ENCODE results near the gene MBOAT7.

The MBOAT7 gene

DNA sequence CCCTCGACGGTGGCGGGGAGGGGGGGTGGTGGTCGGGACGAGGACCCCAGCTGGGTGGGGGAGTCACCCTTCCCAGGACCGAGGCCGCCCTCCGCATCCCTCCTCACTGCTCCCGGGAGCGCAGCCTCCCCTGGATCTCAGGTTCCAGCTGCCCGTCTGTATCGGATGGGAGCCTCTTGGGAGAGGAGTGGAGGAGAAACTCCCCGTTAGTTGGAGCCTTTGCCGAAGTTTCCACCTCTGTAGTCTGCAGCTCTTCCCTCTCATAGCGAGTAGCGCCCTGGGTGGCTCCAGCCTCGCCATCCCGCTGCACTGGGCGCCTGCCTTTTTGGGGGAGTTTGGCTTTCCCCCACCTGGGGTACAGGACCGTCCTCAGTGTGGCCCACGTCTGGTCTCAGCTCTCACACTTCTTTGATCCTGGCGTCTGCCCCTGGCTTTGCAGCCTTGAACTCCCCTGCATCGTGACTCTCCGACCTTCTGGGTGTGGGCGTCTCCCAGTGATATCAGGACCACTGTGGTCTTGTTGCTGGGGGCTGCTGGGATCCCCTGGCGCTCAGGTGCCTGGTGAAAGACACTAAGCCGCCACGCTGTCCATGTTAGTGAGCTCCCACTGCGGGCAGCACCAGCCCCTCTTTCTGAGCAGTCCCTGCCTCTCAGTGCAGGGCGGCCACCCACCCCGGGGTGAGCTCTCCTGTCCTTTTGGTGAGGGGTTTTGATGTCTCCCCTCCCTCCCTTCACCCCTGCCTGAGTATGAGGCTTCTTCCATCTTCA is 50.7 kb downstream of the MBOAT7 start:
- no peak for DNase-seq (ENCODE audit: low spot score)

- DNase-seq (ENCODE audit: low spot score): no peak
Observed at GRCh38 chr19:54137699-54138488, 51.5 kb downstream of the MBOAT7 start, which contains the start of gene CNOT3. CNOT3 (plus strand) TSS chr19:54137762; CDS start chr19:54142979, 5,217 bp downstream.

DNA sequence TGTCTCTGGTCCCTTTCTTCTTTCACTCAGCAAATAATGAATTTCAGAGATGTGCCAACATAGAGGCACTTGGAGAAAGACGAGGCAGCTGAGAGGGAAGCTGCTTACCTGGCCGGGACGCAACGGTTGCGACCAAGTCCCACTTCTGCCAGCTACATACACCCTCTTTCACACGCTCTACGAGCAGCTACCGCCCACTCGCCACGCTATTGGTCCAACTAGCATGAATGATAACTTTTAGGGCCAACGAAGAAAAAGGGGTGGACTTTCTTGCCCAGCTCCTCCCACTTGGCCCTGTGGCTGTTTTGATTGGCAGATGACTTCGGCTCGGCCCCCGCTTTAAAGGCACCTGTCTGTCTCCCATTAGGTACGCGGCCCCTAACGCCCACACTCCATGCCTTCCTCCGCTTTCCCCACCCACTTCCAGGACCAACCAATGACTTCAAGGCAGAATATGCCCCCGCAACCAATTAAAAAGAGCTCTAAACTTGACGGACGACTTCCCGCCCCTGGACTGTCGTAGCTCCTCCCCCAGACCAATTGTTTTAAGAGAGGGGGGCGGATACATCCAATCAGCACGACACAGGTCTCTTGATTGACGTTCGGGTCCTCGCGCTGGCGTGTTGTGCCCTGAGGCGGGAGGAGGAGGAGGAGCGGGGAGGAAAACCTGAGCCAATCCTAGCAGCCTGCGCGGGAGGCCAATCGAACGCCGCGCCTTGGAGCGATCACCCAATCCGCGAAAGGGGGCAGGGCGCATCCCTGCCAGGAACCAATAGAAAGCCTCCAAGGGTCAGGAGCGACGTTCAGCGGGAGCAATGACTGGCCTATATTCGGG is 52.3 kb downstream of the MBOAT7 start:
- DNase-seq (ENCODE audit: low spot score): peak; percentile 100

DNA sequence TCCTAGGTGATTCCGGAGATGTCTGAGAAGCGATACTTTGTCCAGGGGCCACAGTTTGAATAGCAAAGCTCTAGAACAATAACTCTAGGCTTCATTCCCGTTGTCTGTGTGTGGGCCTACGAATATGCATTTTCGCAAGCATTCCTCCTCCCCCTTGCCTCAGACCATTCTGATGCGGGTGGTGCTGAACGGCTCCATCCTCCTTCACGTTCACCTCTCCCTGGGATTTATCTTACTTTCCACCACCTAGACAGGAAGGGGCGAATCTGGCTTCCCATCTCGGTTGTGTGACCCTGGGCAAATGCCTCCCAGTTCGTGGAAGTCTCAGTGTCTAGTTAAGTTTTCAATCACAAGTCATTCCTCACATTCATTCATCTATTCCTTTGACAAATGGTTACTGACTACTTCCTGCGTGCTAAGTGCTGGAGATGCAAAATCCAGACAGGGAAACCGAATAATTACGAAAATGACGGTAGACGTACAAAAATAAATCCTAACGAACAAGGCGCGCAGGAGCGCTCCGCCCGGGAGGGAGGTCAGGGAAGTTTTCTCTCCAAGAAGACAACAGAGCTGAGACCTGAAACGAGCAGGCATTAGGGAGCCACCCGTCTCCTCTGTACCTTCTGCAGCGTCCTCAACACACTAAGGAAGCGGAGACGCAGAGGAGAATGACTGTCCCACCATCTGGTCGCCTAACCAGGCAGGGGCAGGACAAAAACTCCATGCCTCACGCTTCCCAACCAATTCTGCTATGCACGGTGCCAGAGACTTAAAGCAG is 53.1 kb downstream of the MBOAT7 start:
- DNase-seq (ENCODE audit: low spot score): no peak

- no peak for DNase-seq (ENCODE audit: low spot score)
Observed at GRCh38 chr19:54133957-54134590, 55.3 kb downstream of the MBOAT7 start.

DNA sequence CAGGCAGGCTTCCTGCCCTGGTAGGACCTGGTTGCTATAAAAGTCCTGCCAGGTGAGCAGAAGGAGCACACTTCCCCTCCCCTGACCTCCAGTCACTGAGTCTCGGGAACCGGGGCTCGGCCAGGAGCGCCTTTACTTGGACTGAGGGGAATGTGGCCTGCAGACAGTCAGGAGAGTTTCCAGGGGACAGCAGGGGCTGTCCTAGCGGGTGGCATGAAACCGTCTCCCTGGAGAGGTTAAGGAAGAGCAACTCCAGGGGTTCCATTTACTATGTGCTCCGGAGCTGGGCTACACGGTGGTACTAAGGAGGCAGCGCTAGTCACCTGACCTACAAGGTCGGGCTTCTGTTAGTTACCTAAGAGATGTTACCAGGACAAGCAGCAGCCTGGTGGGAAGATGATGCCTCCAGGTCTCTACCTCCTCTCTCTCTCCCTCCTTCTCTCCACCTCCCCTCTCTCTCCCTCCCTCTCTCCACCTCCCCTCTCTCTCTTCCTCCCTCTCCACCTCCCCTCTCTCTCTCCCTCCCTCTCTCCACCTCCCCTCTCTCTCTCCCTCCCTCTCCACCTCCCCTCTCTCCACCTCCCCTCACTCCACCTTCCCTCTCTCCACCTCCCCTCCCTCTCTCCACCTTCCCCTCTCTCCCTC is 55.9 kb downstream of the MBOAT7 start:
- DNase-seq (ENCODE audit: low spot score): peak; percentile 44

GRCh38 chr19:54129617-54129996 is 59.8 kb downstream of the MBOAT7 start:
- DNase-seq (ENCODE audit: low spot score): no peak

DNA sequence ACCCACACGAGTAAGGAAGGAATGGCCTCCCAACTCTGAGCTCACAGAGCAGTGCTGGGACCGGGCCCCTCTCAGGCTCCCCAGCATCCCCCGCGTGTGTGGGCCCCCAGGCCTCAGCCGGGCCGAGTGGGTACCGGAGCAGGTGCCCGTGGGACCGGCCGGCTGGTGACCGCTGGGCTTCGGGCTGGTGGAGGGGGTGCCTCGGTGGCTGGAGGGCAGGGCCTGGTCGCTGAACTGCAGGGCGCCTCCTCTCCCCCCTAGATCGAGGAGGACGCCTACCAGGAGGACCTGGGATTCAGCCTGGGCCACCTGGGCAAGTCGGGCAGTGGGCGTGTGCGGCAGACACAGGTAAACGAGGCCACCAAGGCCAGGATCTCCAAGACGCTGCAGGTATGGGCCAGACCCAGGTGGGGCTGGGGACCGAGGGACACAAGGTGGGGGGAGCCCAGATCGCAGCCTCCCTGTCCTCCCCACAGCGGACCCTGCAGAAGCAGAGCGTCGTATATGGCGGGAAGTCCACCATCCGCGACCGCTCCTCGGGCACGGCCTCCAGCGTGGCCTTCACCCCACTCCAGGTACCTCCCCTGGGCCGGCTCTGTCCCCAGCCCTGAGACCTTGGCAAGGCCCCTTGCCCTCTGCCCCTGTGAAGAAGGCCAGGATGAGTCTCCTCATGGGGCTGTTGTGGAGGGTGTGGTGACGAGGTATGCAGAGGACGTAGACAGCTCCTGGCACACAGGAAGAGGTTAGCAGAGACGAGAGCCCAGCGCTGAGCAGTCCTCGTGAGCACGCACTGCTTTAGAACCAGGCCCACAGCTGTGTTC is 60.4 kb downstream of the MBOAT7 start:
- DNase-seq (ENCODE audit: low spot score): no peak

DNA sequence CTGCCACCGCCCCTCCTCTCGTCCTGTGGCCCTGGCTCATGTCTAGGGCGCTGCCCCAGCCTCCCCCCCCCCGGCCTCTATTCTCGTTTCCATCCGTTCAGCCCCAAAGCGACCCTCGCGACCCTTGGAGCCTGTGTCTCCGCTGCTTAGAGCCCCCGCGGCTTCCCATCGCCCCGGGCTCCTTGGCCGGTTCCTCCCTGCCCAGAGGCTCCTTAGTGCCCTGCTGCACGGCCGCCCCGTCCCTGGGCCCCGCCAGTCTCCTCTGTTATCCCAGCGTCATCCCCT is 61.0 kb downstream of the MBOAT7 start:
- DNase-seq (ENCODE audit: low spot score): no peak

DNA sequence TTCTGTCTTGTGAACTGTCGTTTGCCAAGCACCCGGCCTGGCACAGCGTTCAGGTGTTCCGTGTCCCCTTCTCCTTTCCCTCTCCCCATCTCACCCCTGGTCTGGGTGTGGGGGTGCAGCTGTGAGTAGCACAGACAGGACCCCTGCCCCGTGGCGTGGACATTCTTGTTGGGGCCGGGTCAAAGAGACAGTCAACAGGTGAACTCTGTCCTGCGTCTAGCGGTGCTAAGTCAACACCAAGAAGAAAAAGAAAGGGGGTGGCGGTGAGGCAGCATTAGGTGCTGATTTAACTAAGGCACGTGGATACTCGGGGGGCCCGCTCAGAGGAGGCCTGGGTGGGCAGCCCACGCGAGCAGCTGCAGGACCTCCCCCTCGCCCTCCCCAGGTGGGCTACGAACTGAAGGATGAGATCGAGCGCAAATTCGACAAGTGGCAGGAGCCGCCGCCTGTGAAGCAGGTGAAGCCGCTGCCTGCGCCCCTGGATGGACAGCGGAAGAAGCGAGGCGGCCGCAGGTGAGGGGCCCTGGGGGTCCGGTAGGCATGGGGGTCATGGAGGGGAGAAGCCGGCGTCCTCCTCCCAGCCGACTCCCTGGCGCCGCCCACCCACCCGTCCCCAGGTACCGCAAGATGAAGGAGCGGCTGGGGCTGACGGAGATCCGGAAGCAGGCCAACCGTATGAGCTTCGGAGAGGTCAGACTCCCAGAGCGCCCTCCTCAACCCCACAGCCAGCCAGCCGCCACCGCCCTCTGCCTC is 61.5 kb downstream of the MBOAT7 start:
- no peak for DNase-seq (ENCODE audit: low spot score)

DNA sequence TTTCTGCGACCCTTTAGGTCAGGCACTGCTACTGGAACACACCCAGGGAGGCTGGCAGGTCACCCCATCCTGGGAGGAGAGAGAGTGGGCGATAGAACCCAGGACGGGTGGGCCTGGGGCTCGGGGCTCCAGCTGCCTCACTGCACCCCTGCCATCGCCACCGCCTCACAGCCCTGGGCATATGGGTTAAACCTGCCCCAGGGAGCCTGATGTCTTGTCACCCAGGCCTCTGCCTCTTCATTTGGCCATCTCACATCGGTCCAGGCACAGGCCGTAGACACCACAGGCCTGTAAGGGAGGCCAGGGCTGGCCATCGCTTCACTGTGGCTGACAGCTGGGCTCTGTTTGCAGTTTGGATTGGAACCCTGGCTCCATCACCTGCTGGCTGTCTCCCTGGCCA is 63.7 kb downstream of the MBOAT7 start:
- no peak for DNase-seq (ENCODE audit: low spot score)

- no peak for DNase-seq (ENCODE audit: low spot score)
Observed at GRCh38 chr19:54124393-54124792, 65.0 kb downstream of the MBOAT7 start.

- DNase-seq (ENCODE audit: low spot score): no peak
Observed at GRCh38 chr19:54123682-54124081, 65.7 kb downstream of the MBOAT7 start.

Data from kidney capillary endothelial cell (primary cell).